Measurements from ENCODE around the gene SPTLC3.

The SPTLC3 gene

GRCh38 chr20:13021205-13021970 lies 12.6 kb downstream of the SPTLC3 start:
- no peak overlapping the region for H3K4me3 ChIP-seq
- no peak overlapping the region for H3K27ac ChIP-seq
- no peak for DNase-seq (ENCODE audit: low spot score)
- TF ChIP-seq CTCF (IDR thresholded peaks at IDR 0.05) = no peak

GRCh38 chr20:13022401-13023155 lies 13.8 kb downstream of the SPTLC3 start:
- no peak for TF ChIP-seq CTCF (IDR thresholded peaks at IDR 0.05)
- DNase-seq (ENCODE audit: low spot score) = no peak
- Histone ChIP-seq H3K27ac (no peak overlapping the region), H3K4me3 (no peak overlapping the region)

- DNase-seq (ENCODE audit: low spot score) = no peak
- TF ChIP-seq CTCF (IDR thresholded peaks at IDR 0.05) = no peak
- Histone ChIP-seq H3K27ac (no peak overlapping the region), H3K4me3 (no peak overlapping the region)
Observed at GRCh38 chr20:13024596-13024995, 15.8 kb downstream of the SPTLC3 start.

GRCh38 chr20:13025181-13025580 lies 16.4 kb downstream of the SPTLC3 start:
- Histone ChIP-seq H3K4me3 (no peak overlapping the region), H3K27ac (no peak overlapping the region)
- DNase-seq (ENCODE audit: low spot score) = no peak
- no peak for TF ChIP-seq CTCF (IDR thresholded peaks at IDR 0.05)

GRCh38 chr20:13028001-13028400 lies 19.2 kb downstream of the SPTLC3 start:
- Histone ChIP-seq H3K27ac (no peak overlapping the region), H3K4me3 (no peak overlapping the region)
- no peak for DNase-seq (ENCODE audit: low spot score)
- no peak for TF ChIP-seq CTCF (IDR thresholded peaks at IDR 0.05)

GRCh38 chr20:13028673-13029072 lies 19.9 kb downstream of the SPTLC3 start:
- TF ChIP-seq CTCF (IDR thresholded peaks at IDR 0.05) = no peak

More at GRCh38 chr20:13028673-13029072, 19.9 kb downstream of the SPTLC3 start:
- DNase-seq (ENCODE audit: low spot score) = no peak
- Histone ChIP-seq H3K4me3 (no peak overlapping the region), H3K27ac (no peak overlapping the region)
